Spleen (tissue), 11 donors: Measurements from ENCODE around the gene C1orf232. TPM values are rescaled to one million over a fixed set of nuclear protein-coding genes. Genes with fewer than 3 reads are reported as not detected.

Source experiments
- DNase-seq: peaks from one replicate; pipeline ENCODE4 v3.0.0-alpha.2; 2020
- H3K27ac ChIP-seq, 8 donors: fragments of 200-600 bp; sonication (generic) in 7 of 8; 1 replicate in 4 of 8; 2 replicates in 4 of 8; pipeline versions ENCODE4 v1.5.0 to v1.8.0; 2016 to 2021; ENCODE audit warnings: inconsistent platforms in 4 of 8, mild to moderate bottlenecking in 4 of 8, moderate library complexity in 1 of 8
- H3K27me3 ChIP-seq, 7 donors: fragments of 200-600 bp; sonication (generic) in 6 of 7; replicated peaks in 1 of 7; 1 replicate in 4 of 7; 2 replicates in 3 of 7; pipeline versions ENCODE4 v1.5.0 to v1.8.0; 2016 to 2021; ENCODE audit warnings: inconsistent platforms in 3 of 7, mild to moderate bottlenecking in 1 of 7
- H3K36me3 ChIP-seq, 6 donors: fragments of 200-600 bp; sonication (generic) in 5 of 6; 1 replicate in 4 of 6; 2 replicates in 2 of 6; pipeline versions ENCODE4 v1.5.0 to v1.8.0; 2016 to 2021; ENCODE audit warnings: inconsistent platforms in 2 of 6
- H3K4me1 ChIP-seq, 6 donors: fragments of 200-600 bp; sonication (generic) in 5 of 6; 1 replicate in 3 of 6; 2 replicates in 3 of 6; pipeline versions ENCODE4 v1.5.0 to v1.8.0; 2016 to 2021; ENCODE audit warnings: inconsistent platforms in 3 of 6
- H3K4me3 ChIP-seq, 8 donors: fragments of 200-600 bp; sonication (generic) in 7 of 8; 1 replicate in 4 of 8; 2 replicates in 4 of 8; pipeline versions ENCODE4 v1.5.0 to v1.8.0; 2016 to 2021; ENCODE audit warnings: inconsistent platforms in 4 of 8, mild to moderate bottlenecking in 4 of 8, moderate library complexity in 2 of 8
- H3K9me3 ChIP-seq, 8 donors: fragments of 200-600 bp; sonication (generic) in 7 of 8; 1 replicate in 4 of 8; 2 replicates in 4 of 8; pipeline versions ENCODE4 v1.5.0 to v1.8.0; 2016 to 2021; ENCODE audit warnings: inconsistent platforms in 4 of 8
- CTCF ChIP-seq, 11 experiments: fragments of 200-600 bp in 7 of 11; fragments of 450-650 bp in 4 of 11; sonication (generic) in 4 of 11; IDR thresholded peaks in 8 of 11; conservative IDR thresholded peaks in 3 of 11; 1 replicate in 7 of 11; 2 replicates in 4 of 11; pipeline versions ENCODE4 v1.4.0 to v1.8.0; 2016 to 2021; ENCODE audit warnings: antibody characterized with exemption in 11 of 11, inconsistent platforms in 4 of 11, mild to moderate bottlenecking in 1 of 11
- POLR2A ChIP-seq, 3 donors: fragments of 450-650 bp; IDR thresholded peaks; one replicate each; pipeline ENCODE4 v1.5.1; 2017; ENCODE audit warnings: antibody characterized with exemption in 3 of 3, mild to moderate bottlenecking in 1 of 3
- POLR2AphosphoS5 ChIP-seq, 3 donors: sonication (generic); formaldehyde crosslinking; IDR thresholded peaks; one replicate each; pipeline ENCODE4 v1.5.1; 2017; ENCODE audit warnings: antibody characterized with exemption in 3 of 3
- WGBS, 5 donors: extraction: QIAGEN DNeasy Blood & Tissue Kit in 3 of 5; methylation state at CpG; one replicate each; pipeline versions ENCODE4 v1.1.5 to v1.1.7; 2013 to 2018; 5-methylcytosine and 5-hydroxymethylcytosine counted together
- intact Hi-C: fragments of 100-400 bp; cut with DNase I; formaldehyde crosslinking; loops from one replicate; pipeline ENCODE4 v1.15.0; 2023; ENCODE audit warnings: low total_unique reads
- polyA plus RNA-seq, 3 donors: library from polyadenylated mRNA; stranded (reverse); fragments of 200-250 nt; gene quantifications; one replicate each; pipeline ENCODE4 v1.2.1, GENCODE V29; 2013
- total RNA-seq, 7 donors: library from RNA; depleted of rRNA in 3 of 7; stranded (reverse); fragments of >200 nt in 3 of 7; fragmentation: NEBNext Ultra II Directional in 4 of 7; extraction: Animal tissue kit (Norgen Biotek cat#: 25700) in 4 of 7; gene quantifications; one replicate each; pipeline versions ENCODE4 v1.1.0 to v1.2.1, GENCODE V29; 2016 to 2021
- donor health status: healthy with polysubstance abuse.
- donor health status: DM: no; HTN: no; CAD: no; lungs with moderate emphysema.
- donor health status: DM: no; HTN: no; CAD: no.
- donor health status: Bipolar disorder and iron deficiency.
- donor health status: healthy.
- donor health status: DM: no; HTN: no; CAD: no.
- donor health status: DM: yes; HTN: yes; CAD: no.

The C1orf232 gene
- total and polyA plus RNA-seq, 10 donors: not detected

GRCh38 chr1:26142159-26142558 lies 26.6 kb downstream of the C1orf232 start:
- H3K27me3 ChIP-seq: peaks cover 0 to 4% (median 0%) of the 10 kb centered on the region in 7 donors
- WGBS, 5 donors: 86 to 93% (median 88%) methylated on average over 8 of the region's 8 CpGs
- H3K9me3 ChIP-seq: no peaks in the 10 kb centered on the region
- H3K4me3 ChIP-seq: no peak overlapping the region
- peaks cover 2 to 21% (median 6%) of the 10 kb centered on the region in 6 donors for H3K4me1 ChIP-seq
- no peak for TF ChIP-seq POLR2A (IDR thresholded peaks at IDR 0.05)
- no peak for TF ChIP-seq POLR2AphosphoS5 (IDR thresholded peaks at IDR 0.05)
- no peak for TF ChIP-seq CTCF (IDR thresholded peaks at IDR 0.05 in 8 of 11, conservative IDR thresholded peaks at IDR 0.05 in 3 of 11)
- H3K36me3 ChIP-seq: no peaks in the 10 kb centered on the region
- H3K27ac ChIP-seq: no peak overlapping the region
- intact Hi-C loops: loop anchor here (10.0 kb wide), 1 partner anchor 107 kb away; no protein-coding TSS in a partner anchor
- no peak for DNase-seq

GRCh38 chr1:26138974-26139558 lies 29.7 kb downstream of the C1orf232 start:
- H3K27me3 ChIP-seq: no peaks in the 10 kb centered on the region
- 53 to 65% (median 61%) methylated on average over 3 of the region's 3 CpGs for WGBS, 5 donors
- no peak overlapping the region for H3K4me3 ChIP-seq
- H3K36me3 ChIP-seq: no peaks in the 10 kb centered on the region
- DNase-seq: no peak
- intact Hi-C loops: no loop called here
- H3K27ac ChIP-seq: no peak overlapping the region
- peaks cover 0 to 10% (median 0%) of the 10 kb centered on the region in 8 donors for H3K9me3 ChIP-seq
- TF ChIP-seq CTCF (IDR thresholded peaks at IDR 0.05 in 8 of 11, conservative IDR thresholded peaks at IDR 0.05 in 3 of 11) (no peak), POLR2AphosphoS5 (IDR thresholded peaks at IDR 0.05) (no peak), POLR2A (IDR thresholded peaks at IDR 0.05) (no peak)
- peaks cover 0 to 12% (median 0%) of the 10 kb centered on the region in 6 donors for H3K4me1 ChIP-seq

GRCh38 chr1:26134466-26134865 lies 34.3 kb downstream of the C1orf232 start:
- intact Hi-C loops: no loop called here
- Histone ChIP-seq H3K27me3 (no peaks in the 10 kb centered on the region), H3K27ac (no peak overlapping the region), H3K9me3 (peaks cover 0 to 10% (median 0%) of the 10 kb centered on the region in 8 donors), H3K4me3 (no peak overlapping the region), H3K36me3 (no peaks in the 10 kb centered on the region), H3K4me1 (peaks cover 0 to 6% (median 0%) of the 10 kb centered on the region in 6 donors)
- TF ChIP-seq POLR2AphosphoS5 (IDR thresholded peaks at IDR 0.05): no peak
- TF ChIP-seq POLR2A (IDR thresholded peaks at IDR 0.05): no peak
- TF ChIP-seq CTCF (IDR thresholded peaks at IDR 0.05 in 8 of 11, conservative IDR thresholded peaks at IDR 0.05 in 3 of 11): no peak
- no peak for DNase-seq
- WGBS, 5 donors: 90 to 100% (median 93%) methylated on average over 3 of the region's 3 CpGs

- TF ChIP-seq POLR2AphosphoS5 (IDR thresholded peaks at IDR 0.05): no peak
- no peak for TF ChIP-seq POLR2A (IDR thresholded peaks at IDR 0.05)
- no peak for TF ChIP-seq CTCF (IDR thresholded peaks at IDR 0.05 in 8 of 11, conservative IDR thresholded peaks at IDR 0.05 in 3 of 11)
- H3K9me3 ChIP-seq: peaks cover 0 to 10% (median 0%) of the 10 kb centered on the region in 8 donors
- no peaks in the 10 kb centered on the region for H3K36me3 ChIP-seq
- 94 to 100% (median 95%) methylated on average over 2 of the region's 2 CpGs for WGBS, 5 donors
- H3K27me3 ChIP-seq: no peaks in the 10 kb centered on the region
- peaks cover 0 to 8% (median 2%) of the 10 kb centered on the region in 6 donors for H3K4me1 ChIP-seq
- no peak overlapping the region for H3K4me3 ChIP-seq
- no peak overlapping the region for H3K27ac ChIP-seq
- DNase-seq: no peak
- intact Hi-C loops: no loop called here
Measured at GRCh38 chr1:26132834-26133167, 36.0 kb downstream of the C1orf232 start.
